Thoracic aorta (tissue), 2 donors: ENCODE measurements around the gene SCMH1. TPM values are rescaled to one million over a fixed set of nuclear protein-coding genes. Genes with fewer than 3 reads are reported as not detected.

Source experiments
- ATAC-seq: fragments of 150-250 bp; one replicate; pipeline ENCODE4 v1.8.0; 2017; ENCODE audit warnings: low read depth; ENCODE audit not compliant: insufficient number of reproducible peaks, low FRiP score
- DNase-seq: peaks from one replicate; pipeline ENCODE4 v3.0.0-alpha.2; 2020; ENCODE audit warnings: low spot score
- H3K27ac ChIP-seq, 2 donors: fragments of 200-600 bp; sonication (generic); 1 replicate in 1 of 2; 2 replicates in 1 of 2; pipeline ENCODE4 v1.5.1; 2016; ENCODE audit warnings: mild to moderate bottlenecking in 2 of 2, moderate library complexity in 2 of 2
- H3K27me3 ChIP-seq: fragments of 200-600 bp; sonication (generic); replicated peaks from 2 replicates; pipeline ENCODE4 v1.6.0; 2016; ENCODE audit warnings: mild to moderate bottlenecking; ENCODE audit not compliant: insufficient read depth
- H3K36me3 ChIP-seq: fragments of 200-600 bp; sonication (generic); one replicate; pipeline ENCODE4 v1.5.1; 2016
- H3K4me1 ChIP-seq, 2 donors: fragments of 200-600 bp; sonication (generic); 1 replicate in 1 of 2; 2 replicates in 1 of 2; pipeline versions ENCODE4 v1.5.1 to v1.6.0; 2016; ENCODE audit warnings: low read depth in 2 of 2, mild to moderate bottlenecking in 1 of 2; ENCODE audit not compliant: control insufficient read depth in 1 of 2
- H3K4me3 ChIP-seq: fragments of 200-600 bp; sonication (generic); 2 replicates; pipeline ENCODE4 v1.5.1; 2016; ENCODE audit warnings: mild to moderate bottlenecking
- H3K9me3 ChIP-seq: fragments of 200-600 bp; sonication (generic); 2 replicates; pipeline ENCODE4 v1.5.1; 2016
- CTCF ChIP-seq: fragments of 200-600 bp; sonication (generic); IDR thresholded peaks from one replicate; pipeline ENCODE4 v1.5.1; 2019; ENCODE audit warnings: antibody characterized with exemption
- total RNA-seq, 2 donors: library from RNA; depleted of rRNA; stranded (reverse); fragments of >200 nt; gene quantifications; one replicate each; pipeline versions ENCODE4 v1.1.0 to v1.2.3, GENCODE V29; 2016

SCMH1 gene
- total RNA-seq, 2 donors from 2014 or later: 41.7 to 65.9 TPM

GRCh38 chr1:41109310-41110197 lies 132.6 kb downstream of the SCMH1 start:
- Histone ChIP-seq H3K9me3 (no peaks in the 10 kb centered on the region), H3K4me3 (peak overlapping the region; percentile 46), H3K27ac (peak overlapping the region; percentile 94 to 98), H3K36me3 (no peaks in the 10 kb centered on the region), H3K27me3 (no peaks in the 10 kb centered on the region), H3K4me1 (peaks cover 19 to 41% of the 10 kb centered on the region in 2 donors)
- DNase-seq (no peak), ATAC-seq (peak; percentile 94)
- no peak for TF ChIP-seq CTCF

GRCh38 chr1:41108696-41109275 lies 133.3 kb downstream of the SCMH1 start:
- peak overlapping the region; percentile 7 for H3K4me3 ChIP-seq
- H3K4me1 ChIP-seq: peaks cover 22 to 48% of the 10 kb centered on the region in 2 donors
- H3K36me3 ChIP-seq: no peaks in the 10 kb centered on the region
- no peaks in the 10 kb centered on the region for H3K9me3 ChIP-seq
- no peaks in the 10 kb centered on the region for H3K27me3 ChIP-seq
- peak overlapping the region; percentile 94 to 98 for H3K27ac ChIP-seq
- ATAC-seq (no peak), DNase-seq (no peak)
- no peak for TF ChIP-seq CTCF

- TF ChIP-seq CTCF: no peak
- H3K27ac ChIP-seq: peak overlapping the region; percentile 56 to 62
Observed at GRCh38 chr1:41103766-41104165, 138.3 kb downstream of the SCMH1 start.

GRCh38 chr1:41102653-41103052 lies 139.5 kb downstream of the SCMH1 start:
- TF ChIP-seq CTCF: no peak
- H3K27ac ChIP-seq: peak overlapping the region; percentile 56 to 62
- H3K27me3 ChIP-seq: no peaks in the 10 kb centered on the region
- H3K36me3 ChIP-seq: no peaks in the 10 kb centered on the region
- no peak for ATAC-seq
- DNase-seq: no peak
- H3K9me3 ChIP-seq: no peaks in the 10 kb centered on the region
- no peak overlapping the region for H3K4me3 ChIP-seq
- H3K4me1 ChIP-seq: peaks cover 34 to 57% of the 10 kb centered on the region in 2 donors

More at GRCh38 chr1:41103766-41104165, 138.3 kb downstream of the SCMH1 start:
- H3K36me3 ChIP-seq: no peaks in the 10 kb centered on the region
- no peaks in the 10 kb centered on the region for H3K9me3 ChIP-seq
- peaks cover 41 to 61% of the 10 kb centered on the region in 2 donors for H3K4me1 ChIP-seq
- ATAC-seq: no peak
- no peak for DNase-seq
- H3K4me3 ChIP-seq: no peak overlapping the region
- H3K27me3 ChIP-seq: no peaks in the 10 kb centered on the region

GRCh38 chr1:41101950-41102607 lies 140.0 kb downstream of the SCMH1 start:
- H3K4me3 ChIP-seq: no peak overlapping the region
- TF ChIP-seq CTCF: no peak
- peak overlapping the region; percentile 56 to 62 for H3K27ac ChIP-seq
- peak; percentile 82 for ATAC-seq
- H3K27me3 ChIP-seq: no peaks in the 10 kb centered on the region
- no peaks in the 10 kb centered on the region for H3K9me3 ChIP-seq
- H3K36me3 ChIP-seq: no peaks in the 10 kb centered on the region
- H3K4me1 ChIP-seq: peaks cover 40 to 57% of the 10 kb centered on the region in 2 donors
- DNase-seq: peak; percentile 33
